CD4-positive, alpha-beta T cell treated with Interleukin-17A for 4 hours (primary cell): Measurements from ENCODE around the gene DYRK1A.

Experiments used
- DNase-seq: peaks from one replicate; pipeline ENCODE4 v3.0.0-alpha.2; 2020; ENCODE audit warnings: mixed read lengths

Gene DYRK1A

DNA sequence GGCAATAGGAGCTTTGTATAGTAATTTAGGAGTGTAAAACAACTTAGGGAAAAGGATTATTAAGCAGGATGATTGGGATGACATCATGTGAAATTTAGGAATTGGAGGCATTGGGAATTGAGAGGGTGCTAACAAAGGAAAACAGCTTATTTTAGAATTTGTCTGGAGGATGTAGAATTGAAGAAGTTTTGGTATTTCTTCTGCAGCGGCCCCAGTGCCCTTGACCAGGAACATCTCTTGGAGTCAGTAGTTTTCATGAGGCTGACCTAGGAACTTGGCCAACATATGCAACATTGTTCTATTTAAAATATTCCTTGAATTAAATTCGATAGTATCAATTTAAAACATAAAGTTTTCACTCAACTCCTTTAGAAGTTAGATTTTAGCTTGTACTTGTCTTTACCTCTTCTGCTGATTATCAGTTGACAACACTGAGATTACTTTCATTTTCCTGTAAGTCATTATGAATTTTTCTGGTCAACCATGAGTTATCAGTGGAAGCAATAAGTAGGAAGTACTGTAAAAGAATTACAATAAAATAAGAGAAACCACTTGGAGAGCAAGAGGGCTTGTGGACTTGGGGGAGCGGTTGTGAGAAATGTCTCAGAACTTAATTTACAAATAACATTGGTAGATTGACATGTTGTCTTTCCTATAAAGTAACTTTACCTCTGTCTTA lies 52.8 kb downstream of the DYRK1A start:
- DNase-seq, result no peak

GRCh38 chr21:37421306-37421705 lies 54.7 kb downstream of the DYRK1A start:
- no peak for DNase-seq

- no peak for DNase-seq
These were observed 55.8 kb downstream of the DYRK1A start for GRCh38 chr21:37422382-37422781.

DNA sequence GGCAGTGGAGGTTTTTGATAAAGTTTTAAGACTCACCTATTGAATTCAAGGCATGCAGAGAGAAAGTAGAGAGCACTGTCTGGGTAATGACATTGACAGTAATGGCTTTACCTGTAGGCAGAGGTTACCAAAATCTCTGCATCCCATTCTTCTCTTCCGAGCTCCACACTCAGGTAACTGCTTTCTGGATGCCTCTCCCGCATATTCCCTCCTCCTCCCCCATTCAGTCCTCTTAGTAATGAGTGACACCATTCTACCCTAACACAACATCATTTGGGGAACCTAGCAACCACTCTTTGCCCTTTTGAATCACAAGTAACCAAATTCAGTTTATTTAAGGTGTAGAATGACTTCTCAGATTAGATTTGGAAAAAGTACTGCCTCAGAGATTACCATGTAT lies 56.5 kb downstream of the DYRK1A start:
- DNase-seq, result no peak

DNA sequence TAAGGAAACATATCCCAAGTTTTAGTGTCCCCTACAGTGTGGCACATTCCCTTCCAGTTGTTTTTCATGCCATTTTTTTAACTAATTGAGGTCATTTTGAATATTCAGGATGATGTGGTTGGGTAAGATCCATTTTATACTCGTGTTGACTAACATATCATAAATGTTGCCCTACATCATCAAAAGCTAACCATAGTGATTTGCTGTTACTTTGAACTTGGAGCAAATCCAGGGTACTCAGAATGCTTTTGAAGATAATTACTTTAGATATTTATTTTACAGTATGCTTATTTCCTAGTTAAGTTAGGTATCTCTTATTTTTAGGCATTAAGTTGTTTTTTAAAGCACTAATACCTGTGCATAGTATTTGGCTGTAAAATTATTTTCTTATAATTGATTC lies 57.8 kb downstream of the DYRK1A start:
- DNase-seq, result no peak

DNA sequence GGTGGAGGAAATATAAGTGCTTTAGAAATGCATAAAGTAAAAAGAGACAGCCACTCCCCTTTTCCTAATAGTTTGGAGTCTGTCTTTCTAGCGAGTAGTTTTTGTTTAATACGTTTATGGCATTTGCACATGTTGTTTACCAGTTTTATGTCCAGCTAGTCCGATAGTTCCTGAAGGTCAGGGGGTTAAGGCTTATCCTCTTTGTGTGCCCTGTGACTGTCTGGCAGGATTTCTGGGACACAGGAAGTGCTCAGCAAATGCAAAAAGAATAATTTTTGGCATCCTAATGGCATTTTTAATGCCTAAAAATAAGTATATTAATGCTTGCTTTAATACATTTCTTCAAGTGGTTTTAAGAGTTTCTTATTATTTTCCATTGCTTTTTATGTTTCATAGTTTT lies 58.4 kb downstream of the DYRK1A start:
- no peak for DNase-seq

DNA sequence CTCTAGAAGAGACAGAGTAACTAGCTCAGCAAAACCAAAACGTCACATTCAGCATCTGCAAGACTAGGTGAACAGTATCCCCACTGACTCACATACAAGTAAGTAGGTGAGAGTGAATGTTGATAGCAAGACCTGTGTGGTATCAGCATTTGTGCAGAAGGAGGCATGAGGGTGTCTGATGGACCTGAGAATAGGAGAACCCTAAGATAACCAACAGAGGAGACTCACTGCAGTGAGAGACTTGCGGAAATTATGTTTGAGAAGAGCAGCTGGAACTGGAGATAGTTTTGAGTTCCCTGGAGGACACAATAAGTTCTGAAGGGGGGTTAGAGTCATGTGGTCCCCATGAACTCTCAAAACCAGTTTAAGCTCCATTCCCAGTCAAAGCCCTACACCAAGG lies 59.1 kb downstream of the DYRK1A start:
- DNase-seq, result no peak

DNA sequence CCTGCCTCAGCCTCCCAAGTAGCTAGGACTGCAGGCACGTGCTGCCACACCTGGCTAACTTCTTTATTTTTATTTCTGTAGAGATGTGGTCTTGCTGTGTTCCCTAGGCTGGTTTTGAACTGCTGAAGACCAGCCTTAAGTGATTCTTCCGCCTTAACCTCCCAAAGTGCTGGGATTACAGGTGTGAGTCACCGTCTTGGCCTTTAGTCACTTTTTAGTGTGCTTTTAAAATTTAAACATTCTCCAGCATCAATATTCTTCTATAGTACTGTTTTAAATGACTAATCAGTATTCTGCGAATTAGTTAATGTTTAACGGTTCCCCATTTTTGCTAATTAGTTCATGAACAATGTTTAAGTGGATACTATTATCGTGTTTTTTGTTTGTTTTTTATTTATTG lies 60.6 kb downstream of the DYRK1A start:
- no peak for DNase-seq

DNA sequence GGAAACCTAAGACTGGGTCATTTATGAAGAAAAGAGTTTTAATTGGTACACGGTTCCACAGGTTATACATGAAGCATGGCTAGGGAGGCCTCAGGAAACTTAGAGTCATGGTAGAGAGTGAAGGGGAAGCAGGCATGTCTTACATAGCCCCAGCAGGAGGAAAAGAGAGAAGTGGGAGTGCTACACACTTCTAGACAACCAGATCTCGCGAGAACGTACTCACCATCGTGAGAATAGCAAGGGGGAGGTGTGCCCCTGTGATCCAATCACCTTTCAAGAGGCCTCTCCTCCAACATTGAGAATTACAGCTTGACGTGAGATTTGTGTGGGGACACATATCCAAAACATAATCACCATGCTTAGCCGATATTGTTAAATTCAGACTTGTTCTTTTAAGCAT lies 62.8 kb downstream of the DYRK1A start:
- DNase-seq, result no peak

GRCh38 chr21:37430184-37430821 lies 63.7 kb downstream of the DYRK1A start:
- DNase-seq, result no peak

- no peak for DNase-seq
These were observed 64.7 kb downstream of the DYRK1A start for GRCh38 chr21:37431243-37431642.

DNA sequence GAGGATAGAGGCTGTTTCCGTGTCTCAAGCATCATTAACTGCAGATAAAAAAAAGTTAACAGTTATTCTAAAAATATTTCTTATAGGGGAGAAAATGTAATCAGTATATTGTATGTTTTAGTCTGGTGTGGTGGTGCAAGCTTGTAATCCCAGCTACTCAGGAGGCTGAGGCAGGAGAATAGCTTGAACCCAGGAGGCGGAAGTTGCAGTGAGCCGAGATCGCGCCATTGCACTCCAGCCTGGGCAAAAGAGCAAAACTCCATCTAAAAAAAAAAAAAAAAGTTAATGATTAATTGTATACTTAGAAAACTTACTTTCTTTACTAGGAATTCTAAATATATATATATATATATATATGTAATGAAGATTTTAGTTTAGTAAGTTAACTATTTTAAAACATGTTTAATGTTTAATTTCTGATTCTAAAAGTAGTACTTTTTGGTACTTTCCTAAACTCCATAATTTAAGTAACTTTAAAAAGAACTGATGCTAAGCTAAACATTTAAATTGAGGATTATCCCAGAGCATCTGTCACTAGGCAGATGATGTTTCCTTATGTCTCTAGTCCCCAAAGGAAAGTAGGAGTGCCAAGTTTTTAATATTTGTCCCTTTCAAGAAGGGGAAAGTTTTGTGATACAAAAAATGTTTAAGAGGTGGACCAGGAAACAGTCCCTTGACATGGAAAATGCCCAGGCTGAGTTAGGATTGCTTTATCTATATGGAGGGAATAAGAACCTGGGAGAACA lies 66.3 kb downstream of the DYRK1A start:
- DNase-seq, result no peak

GRCh38 chr21:37433456-37433840 lies 66.9 kb downstream of the DYRK1A start:
- no peak for DNase-seq

- DNase-seq, result peak; percentile 58
These were observed 68.5 kb downstream of the DYRK1A start for GRCh38 chr21:37435120-37435519.

DNA sequence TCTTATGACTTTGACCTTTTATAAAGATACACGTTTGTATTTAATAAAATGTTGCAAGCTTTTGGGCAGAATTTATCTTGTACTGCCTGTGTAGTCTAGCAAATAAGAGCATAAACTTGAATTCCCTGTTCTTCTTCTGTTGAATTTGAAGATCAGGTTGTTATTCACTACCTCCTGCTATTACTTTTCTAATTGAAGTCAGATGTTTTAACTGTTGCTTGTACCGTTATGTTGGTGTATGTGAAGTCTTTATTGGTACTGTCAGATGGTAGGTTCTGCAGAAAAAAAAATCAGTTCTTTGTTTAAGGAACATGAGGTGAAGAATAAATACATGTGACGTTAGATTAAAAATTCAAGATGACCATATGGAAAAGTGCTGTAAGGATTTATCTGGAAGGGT lies 69.1 kb downstream of the DYRK1A start:
- no peak for DNase-seq

DNA sequence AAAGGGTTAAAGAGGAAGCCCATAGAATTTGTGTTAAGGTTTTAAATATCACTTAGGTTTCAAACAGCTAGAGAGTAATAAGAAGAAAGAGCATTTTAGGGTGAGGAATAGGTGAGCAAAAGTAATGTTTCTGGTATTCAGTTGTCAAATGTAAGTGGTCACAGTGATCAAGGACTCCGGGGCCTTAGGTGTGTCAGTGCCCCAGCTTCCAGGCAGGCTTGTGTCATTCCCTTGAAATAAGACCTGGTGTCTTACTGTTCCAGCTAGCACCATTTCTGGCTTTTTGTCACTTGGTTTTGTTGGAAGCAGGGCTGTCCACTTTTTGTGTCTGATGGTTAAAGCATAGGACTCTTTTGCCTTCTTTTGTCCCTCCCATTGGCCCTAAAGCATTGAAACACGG lies 69.6 kb downstream of the DYRK1A start:
- no peak for DNase-seq

- no peak for DNase-seq
These were observed 71.0 kb downstream of the DYRK1A start for GRCh38 chr21:37437376-37438080.

DNA sequence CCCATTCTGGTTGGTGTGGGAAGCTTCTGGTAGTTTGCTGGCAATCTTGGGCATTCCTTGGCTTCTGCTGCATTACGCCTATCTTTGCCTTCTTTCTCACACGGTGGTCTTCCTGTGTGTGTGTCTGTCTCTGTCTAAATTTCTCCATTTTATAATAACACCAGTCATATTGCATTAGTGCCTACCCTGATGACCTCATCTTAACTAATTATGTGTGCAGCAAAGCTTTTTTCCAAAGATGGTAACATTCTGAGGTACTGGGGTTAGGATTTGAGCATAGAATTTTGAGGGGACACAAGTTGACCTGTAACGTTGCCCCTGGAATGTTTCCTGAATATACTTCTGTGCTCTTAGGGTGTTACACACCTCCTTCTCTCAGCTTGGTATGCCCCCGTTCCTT lies 77.1 kb downstream of the DYRK1A start:
- no peak for DNase-seq

GRCh38 chr21:37445228-37445627 lies 78.7 kb downstream of the DYRK1A start:
- no peak for DNase-seq

GRCh38 chr21:37446552-37446951 lies 80.0 kb downstream of the DYRK1A start:
- no peak for DNase-seq

- DNase-seq, result no peak
These were observed 80.8 kb downstream of the DYRK1A start for GRCh38 chr21:37447288-37447936.

DNA sequence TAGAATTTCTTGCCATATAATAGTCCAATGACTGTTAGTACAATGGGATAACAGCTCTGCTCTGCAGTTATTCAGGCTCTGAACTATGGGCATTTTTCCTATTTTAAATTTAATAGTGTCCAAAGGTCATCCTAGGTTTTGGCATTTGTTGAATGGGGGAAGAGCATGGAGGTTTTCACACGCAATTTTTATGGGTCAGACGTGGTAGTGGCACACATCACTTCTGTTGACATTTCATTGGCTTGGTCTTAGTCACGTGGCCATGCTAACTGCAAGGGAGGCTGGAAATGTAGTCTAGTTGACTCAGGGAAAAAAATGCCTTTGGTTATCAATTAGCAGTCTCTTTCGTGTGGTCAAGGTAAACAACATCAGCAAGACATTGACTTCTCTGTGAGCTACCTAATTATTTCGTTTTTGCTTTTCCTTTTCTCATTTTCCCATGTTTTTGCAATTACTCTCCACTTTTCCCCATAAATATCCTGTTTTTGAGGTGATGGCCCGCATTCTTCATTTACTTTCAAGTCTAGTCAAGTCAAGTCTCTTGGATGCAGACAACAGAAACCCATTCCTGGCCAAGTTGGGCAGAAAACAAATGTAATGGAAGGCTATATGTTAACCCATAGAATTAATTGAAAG lies 82.8 kb downstream of the DYRK1A start:
- no peak for DNase-seq
